Stimulated activated CD4-positive, alpha-beta T cell treated with anti-CD3 and anti-CD28 coated beads, Interleukin-12 subunit alpha, Interleukin-12 subunit beta, amount 100 ng/mL, for 24 hours (primary cell): ENCODE measurements around the gene HEYL.
"Not testable (repeated sequence)": the region's sequence is repeated elsewhere in the genome, so short reads cannot be mapped to it uniquely, and the experiment has no call there.

Experiments
- DNase-seq, 2 experiments: peaks; one replicate each; pipeline ENCODE4 v3.0.0-alpha.2; 2020; ENCODE audit warnings: low read depth in 2 of 2

Gene HEYL

DNA sequence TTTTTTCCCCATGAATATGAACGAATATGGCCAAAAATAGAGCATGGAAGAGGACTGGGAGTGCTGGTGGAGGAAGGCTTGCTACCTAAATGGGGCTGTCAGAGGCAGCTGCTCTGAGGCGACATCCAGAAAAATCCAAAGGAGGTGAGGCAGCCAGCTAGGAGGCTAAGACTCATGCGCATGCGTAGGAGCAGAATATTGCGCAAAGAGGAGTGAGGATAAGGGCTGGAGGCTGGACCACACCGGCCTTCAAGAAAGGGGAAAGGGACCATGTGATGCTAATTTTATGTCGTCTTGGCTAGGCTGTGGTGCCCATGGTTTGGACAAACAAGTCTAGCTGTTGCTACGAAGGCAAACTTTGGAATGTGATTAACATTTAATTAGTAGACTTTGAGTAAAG lies 30.5 kb downstream of the HEYL start:
- no peak for DNase-seq

DNA sequence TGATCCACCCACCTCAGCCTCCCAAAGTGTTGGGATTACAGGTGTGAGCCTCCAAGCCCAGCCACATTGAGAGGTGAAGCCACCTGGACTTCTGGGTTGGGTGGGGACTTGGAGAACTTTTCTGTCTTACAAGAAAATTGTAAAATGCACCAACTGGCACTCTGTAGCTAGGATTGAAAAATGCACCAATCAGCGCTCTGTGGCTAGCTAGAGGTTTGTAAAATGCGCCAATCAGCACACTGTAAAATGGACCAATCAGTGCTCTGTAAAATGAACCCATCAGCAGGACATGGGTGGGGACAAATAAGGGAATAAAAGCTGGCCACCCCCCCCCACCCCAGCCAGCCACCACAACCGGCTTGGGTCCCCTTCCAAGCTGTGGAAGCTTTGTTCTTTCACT lies 35.8 kb downstream of the HEYL start:
- DNase-seq: not testable (repeated sequence)

DNA sequence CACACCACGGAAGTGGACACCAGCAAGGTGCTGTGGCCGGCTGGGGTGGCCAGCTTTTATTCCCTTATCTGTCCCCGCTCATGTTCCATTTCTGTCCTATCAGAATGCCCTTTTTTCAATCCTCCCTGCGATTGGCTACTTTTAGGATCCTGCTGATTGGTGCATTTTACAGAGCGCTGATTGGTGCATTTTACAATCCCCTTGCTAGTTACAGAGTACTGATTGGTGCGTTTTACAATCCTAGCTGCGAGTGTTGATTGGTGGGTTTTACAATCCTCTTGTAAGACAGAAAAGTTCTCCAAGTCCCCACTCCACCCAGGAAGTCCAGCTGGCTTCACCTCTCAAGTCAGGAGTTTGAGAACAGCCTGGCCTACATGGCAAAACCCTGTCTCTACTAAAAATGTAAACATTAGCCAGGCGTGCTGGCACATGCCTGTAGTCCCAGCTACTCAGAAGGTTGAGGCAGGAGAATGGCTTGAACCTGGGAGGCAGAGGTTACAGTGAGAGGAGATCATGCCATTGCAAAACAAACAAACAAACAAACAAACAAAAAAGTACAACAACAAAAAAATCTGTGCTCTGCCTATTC lies 37.7 kb downstream of the HEYL start:
- not testable (repeated sequence) for DNase-seq

DNA sequence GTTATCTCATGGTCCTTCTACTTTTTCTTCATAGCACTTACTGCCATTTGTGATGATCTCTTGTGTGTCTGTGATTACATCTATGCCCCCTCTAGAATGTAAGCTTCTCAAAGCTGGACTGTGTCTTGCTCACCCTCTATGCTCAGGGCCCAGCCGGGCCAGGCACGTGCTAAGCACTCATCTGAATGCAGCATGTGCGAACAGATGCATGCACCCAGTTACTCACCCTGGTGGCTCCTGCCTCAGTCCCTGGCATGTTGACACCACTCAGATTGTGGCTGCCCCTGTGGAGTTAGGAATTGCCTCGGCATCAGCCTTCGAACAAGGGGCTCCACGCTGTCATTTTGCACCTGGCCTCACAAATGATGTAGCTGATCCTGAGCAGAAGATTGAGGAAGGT lies 43.3 kb downstream of the HEYL start:
- no peak for DNase-seq

DNA sequence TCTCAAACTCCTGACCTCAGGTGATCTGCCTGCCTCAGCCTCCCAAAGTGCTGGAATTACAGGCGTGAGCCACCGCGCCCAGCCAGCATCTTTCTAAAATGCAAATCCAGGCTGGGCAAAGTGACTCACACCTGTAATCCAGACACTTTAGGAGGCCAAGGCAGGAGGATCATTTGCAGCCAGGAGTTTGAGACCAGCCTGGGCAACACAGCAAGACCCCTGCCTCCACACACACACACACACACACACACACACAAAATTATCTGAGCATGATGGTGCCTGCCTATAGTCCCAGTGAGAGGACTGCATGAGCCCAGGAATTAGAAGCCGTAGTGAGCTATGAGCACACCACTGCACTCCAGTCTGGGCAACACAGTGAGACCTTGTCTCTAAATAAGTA lies 46.1 kb downstream of the HEYL start:
- DNase-seq: no peak

DNA sequence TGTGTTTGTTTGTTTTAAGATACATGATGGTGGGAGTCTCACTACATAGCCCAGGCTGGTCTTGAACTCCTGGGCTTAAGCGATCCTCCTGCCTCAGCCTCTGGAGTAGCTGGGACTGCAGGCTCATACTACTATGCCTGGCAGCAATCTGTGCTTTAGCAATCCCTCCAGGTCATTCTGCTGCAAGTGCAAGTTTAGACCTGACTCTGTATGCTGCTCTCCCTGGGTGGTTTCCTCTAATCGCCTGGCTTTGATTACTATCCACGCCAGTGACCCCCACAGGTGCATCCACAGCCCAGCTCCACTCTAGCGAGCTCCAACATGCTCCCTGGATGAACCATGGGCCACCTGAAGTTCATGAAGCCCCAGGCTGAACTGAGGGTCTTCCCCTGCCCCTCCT lies 47.4 kb downstream of the HEYL start:
- DNase-seq: no peak

DNA sequence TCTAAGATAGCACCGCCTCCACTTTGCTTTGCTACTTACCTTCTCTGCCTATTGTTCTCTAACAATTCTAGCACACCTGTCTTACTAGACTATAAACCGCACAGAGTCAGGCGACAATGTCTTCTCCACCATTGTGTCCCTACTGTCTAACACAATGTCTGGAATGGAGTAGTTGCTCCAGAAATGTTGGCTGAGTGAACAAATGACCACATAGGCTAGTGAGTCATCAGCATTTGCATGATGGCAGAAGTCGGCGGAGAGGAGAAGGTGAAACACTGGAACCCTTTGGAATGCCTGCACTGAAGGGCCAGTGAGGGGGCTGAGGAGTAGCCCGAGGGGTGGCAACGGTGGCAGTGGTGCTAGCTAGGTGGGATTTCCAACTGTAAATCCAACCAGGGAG lies 48.9 kb downstream of the HEYL start:
- no peak for DNase-seq

DNA sequence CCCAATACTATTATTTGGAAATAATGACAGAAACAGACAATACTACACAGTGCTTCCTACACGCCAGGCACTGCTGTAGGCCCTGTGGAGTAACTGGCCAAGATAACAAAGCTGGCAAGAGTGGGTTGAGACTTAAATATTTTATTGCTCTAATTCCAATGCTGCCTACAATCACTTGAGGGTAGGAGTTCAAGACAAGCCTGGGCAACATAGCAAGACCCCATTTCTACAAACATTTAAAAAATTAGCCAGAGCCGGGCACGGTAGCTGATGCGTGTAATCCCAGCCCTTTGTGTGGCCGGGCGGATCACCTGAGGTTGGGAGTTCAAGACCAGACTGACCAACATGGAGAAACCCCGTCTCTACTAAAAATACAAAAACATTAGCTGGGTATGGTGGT lies 53.5 kb downstream of the HEYL start:
- DNase-seq: no peak

DNA sequence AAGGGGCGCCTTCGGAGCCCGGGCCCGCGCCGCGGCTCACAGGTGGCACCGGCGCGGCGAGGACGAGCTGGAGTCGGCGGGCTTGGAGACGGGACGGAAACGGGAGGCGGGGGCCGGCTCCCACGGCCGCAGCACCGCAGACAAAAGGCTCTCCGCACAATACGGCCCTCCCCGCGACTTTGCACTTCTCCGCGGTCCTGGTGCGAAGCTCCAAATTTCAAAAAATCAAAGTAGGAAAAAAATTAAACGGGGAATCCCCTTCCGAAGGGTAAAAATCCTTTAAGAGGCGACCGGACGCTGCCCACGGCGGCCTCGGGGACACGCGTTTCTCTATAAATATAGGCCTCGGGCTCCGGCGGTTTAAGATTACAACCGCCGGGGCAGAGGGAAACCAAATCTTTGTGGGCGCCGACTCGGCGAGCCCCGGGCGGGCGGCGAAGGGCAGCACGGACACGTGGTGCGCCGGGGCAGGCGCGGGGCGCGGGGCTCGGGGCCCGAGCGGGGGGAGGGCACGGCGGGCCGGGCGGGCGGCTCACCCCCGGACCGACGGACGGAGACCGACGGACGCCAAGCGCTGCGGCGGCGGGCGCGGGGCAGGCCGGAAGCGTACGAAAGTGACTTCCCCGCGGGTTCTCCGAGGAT lies 63.3 kb downstream of the HEYL start:
- DNase-seq: no peak

DNA sequence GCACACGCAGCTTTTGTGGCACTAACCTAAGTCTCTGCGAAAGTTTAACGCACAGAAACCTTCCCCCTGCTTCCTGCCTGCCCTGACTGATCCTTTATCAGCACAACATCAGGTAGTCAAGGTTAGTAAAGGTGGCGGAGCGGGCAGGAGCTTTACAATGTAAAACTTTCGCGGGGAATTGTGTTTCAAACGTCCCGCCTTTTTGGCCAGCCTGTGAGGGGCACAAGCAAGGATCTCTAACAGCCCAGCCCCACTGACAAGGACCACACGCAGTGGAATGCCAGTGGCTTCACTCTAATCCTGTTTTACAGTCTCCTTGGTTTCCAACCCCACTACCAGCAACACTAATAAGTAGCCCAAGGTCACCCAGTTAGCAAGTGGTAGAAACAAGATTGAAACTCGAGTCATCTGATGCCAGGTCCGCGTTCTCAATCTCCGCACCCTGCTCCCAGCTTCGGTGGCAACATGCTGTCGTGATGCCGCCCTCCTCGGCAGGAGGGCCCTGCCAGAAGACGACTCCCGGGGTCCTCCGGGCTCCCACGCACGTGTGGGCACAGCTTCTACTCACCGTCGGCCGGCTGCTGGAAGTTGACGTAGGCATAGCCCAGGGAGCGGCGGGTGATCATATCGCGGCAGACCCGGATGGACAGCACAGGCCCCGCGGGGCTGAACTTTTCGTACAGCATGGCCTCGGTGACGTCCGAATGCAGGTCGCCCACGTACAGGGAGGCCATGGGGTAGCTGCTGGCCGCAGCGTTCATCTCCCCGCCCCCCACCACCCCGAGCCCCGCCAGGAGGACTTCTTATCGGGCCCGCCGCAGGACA lies 64.0 kb downstream of the HEYL start:
- DNase-seq: peak in 1 of 2 experiments; percentile 20

DNA sequence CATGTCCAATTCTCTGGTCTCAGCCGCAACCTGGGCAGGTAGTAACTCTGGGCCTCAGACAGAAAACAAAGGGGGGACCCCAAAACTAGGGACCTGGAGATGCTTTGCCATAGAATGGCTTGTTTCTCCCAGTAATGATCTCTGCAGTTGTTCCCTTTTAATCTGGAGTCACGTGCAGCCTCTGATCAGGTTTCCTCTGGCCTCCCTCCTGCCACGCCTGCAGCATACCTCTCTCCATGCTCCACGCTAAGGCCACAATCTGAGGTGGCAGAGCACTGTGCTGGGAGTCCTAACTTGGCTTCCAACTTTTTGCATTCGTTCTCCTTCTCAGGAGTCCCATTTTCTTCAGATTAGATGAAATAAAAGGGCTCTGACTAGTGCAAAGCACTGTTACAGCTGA lies 64.8 kb downstream of the HEYL start:
- DNase-seq: no peak
